ENCODE measurements around the gene MAN1A1. TPM values are rescaled to one million over a fixed set of nuclear protein-coding genes. Genes with fewer than 3 reads are reported as not detected.

The MAN1A1 gene
- polyA plus RNA-seq, 1 experiment: 27.5 TPM

DNA sequence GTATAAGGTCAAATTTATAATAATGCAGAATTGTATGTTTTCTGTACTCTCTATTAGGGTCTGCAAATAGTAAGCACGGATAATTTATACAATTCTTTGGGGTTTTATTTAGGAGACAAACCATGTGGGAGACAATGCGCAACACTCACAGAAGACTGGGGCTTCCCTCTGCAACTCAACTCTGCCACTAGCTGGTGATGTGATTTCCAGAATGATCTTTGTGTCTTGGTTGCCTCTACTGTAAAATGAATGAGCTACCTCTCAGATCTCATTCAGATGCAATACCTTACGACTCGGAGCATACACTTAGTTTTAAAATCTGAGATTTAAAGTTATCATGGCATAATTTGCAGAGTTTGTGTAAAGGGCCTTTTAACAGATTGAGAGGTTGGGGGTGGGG lies 6.4 kb downstream of the MAN1A1 start:
- H3K27me3 ChIP-seq (ENCODE audit: control insufficient read depth, insufficient read depth, low read length): no peaks in the 10 kb centered on the region
- DNase-seq (ENCODE audit: low read depth, low spot score): no peak
- H3K9me3 ChIP-seq (ENCODE audit: control insufficient read depth, insufficient read depth, low read length): no peaks in the 10 kb centered on the region
- ChIA-PET POLR2A (no interaction called here), CTCF (interaction anchor here (0.7 to 2.2 kb wide), 5 partner anchors 17 to 687 kb away, joined by 4 to 13 read pairs (median 7); no protein-coding TSS in a partner anchor)
- no peak overlapping the region for H3K27ac ChIP-seq (ENCODE audit: low read depth, low read length)
- no peak overlapping the region for H3K4me3 ChIP-seq (ENCODE audit: low read depth, low read length)
- TF ChIP-seq, protein P1, sequence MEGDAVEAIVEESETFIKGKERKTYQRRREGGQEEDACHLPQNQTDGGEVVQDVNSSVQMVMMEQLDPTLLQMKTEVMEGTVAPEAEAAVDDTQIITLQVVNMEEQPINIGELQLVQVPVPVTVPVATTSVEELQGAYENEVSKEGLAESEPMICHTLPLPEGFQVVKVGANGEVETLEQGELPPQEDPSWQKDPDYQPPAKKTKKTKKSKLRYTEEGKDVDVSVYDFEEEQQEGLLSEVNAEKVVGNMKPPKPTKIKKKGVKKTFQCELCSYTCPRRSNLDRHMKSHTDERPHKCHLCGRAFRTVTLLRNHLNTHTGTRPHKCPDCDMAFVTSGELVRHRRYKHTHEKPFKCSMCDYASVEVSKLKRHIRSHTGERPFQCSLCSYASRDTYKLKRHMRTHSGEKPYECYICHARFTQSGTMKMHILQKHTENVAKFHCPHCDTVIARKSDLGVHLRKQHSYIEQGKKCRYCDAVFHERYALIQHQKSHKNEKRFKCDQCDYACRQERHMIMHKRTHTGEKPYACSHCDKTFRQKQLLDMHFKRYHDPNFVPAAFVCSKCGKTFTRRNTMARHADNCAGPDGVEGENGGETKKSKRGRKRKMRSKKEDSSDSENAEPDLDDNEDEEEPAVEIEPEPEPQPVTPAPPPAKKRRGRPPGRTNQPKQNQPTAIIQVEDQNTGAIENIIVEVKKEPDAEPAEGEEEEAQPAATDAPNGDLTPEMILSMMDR (IDR thresholded peaks at IDR 0.05; ENCODE audit: low read depth, low read length): no peak

DNA sequence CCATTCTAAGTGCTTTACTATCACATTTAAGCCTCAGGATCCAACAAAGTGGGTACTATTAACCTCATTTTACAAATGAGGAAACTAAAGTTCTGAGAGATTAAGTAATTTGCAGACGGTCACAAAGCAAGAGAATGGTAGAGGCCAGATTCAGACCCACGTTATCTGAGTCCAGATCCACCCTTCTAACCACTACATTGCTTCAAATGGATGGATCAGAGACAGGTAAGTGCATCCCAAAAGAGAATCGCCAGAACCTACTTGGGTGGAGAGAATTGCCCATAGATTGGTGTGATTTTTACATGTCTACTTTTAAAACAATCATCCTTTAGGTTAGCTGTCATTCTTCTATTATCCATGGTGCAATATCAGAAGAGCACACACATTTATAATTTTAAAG lies 7.1 kb downstream of the MAN1A1 start:
- Histone ChIP-seq H3K27ac (ENCODE audit: low read depth, low read length) (no peak overlapping the region), H3K27me3 (ENCODE audit: control insufficient read depth, insufficient read depth, low read length) (no peaks in the 10 kb centered on the region), H3K9me3 (ENCODE audit: control insufficient read depth, insufficient read depth, low read length) (no peaks in the 10 kb centered on the region), H3K4me3 (ENCODE audit: low read depth, low read length) (no peak overlapping the region)
- ChIA-PET CTCF (interaction anchor here (0.7 kb wide), 3 partner anchors 17 to 688 kb away, joined by 6 to 13 read pairs (median 7); no protein-coding TSS in a partner anchor), POLR2A (no interaction called here)
- no peak for DNase-seq (ENCODE audit: low read depth, low spot score)
- TF ChIP-seq, protein P1 (IDR thresholded peaks at IDR 0.05; ENCODE audit: low read depth, low read length): no peak

DNA sequence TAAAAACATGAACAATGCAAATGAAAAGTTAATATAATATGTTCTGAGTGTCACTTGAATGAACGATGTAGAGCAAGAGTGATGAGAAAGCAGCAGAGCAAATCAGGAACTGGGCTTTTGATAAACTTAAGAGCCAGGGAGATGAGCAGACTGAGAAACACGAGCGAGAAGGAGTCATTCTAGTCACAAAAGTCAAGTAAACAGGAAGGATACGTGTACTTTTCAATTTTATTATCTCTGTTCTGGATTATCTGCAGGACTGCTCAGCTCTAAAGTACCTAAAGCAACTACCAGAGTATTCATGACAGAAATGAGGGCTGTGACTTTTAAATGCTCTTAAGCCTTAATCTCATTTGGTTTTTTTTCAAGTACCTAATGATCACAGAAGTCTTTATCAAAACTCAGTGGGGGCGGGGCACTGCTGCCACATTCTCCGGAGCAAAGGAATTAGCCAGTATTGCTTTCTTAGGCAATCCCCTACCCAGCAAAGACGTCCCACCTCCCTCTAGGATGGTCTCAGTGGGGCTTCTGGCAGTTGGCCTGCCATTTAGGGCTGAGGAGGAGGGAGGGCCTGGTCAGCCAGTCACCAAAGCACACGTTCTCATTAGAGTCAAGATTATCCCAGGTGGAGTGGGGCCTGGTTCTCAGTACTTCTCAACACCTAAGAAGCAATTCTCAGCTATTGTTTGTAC lies 8.6 kb downstream of the MAN1A1 start:
- H3K27ac ChIP-seq (ENCODE audit: low read depth, low read length): no peak overlapping the region
- H3K4me3 ChIP-seq (ENCODE audit: low read depth, low read length): no peak overlapping the region
- no peaks in the 10 kb centered on the region for H3K27me3 ChIP-seq (ENCODE audit: control insufficient read depth, insufficient read depth, low read length)
- DNase-seq (ENCODE audit: low read depth, low spot score): no peak
- ChIA-PET POLR2A (no interaction called here), CTCF (interaction anchor here (0.7 kb wide), 1 partner anchor 122 kb away, joined by 4 read pairs; no protein-coding TSS in a partner anchor)
- H3K9me3 ChIP-seq (ENCODE audit: control insufficient read depth, insufficient read depth, low read length): no peaks in the 10 kb centered on the region
- TF ChIP-seq, protein P1 (IDR thresholded peaks at IDR 0.05; ENCODE audit: low read depth, low read length): no peak

DNA sequence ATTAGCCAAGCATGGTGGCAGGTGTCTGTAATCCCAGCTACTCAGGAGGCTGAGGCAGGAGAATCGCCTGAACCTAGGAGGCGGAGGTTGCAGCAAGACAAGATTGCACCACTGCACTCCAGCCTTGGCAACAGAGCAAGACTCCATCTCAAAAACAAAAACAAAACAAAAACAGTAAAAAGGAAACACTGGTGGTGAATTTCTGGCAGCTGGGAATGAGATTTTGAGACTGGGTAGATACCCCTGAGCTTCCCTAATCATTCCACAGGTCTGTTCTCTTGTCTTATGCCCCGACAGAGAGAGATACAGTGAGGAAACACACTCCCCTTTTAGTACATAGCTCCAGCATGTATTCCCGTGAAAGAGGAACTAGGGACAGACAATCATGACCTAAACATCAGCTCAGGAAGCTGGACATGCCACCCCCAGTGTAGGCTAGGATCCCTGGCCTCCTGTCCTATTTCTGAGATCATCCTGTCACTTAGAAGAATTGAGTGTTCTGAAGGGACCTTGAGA lies 9.6 kb downstream of the MAN1A1 start:
- ChIA-PET CTCF (no interaction called here), POLR2A (no interaction called here)
- Histone ChIP-seq H3K4me3 (ENCODE audit: low read depth, low read length) (no peak overlapping the region), H3K9me3 (ENCODE audit: control insufficient read depth, insufficient read depth, low read length) (no peaks in the 10 kb centered on the region), H3K27me3 (ENCODE audit: control insufficient read depth, insufficient read depth, low read length) (no peaks in the 10 kb centered on the region), H3K27ac (ENCODE audit: low read depth, low read length) (no peak overlapping the region)
- TF ChIP-seq, protein P1 (IDR thresholded peaks at IDR 0.05; ENCODE audit: low read depth, low read length): no peak
- no peak for DNase-seq (ENCODE audit: low read depth, low spot score)

DNA sequence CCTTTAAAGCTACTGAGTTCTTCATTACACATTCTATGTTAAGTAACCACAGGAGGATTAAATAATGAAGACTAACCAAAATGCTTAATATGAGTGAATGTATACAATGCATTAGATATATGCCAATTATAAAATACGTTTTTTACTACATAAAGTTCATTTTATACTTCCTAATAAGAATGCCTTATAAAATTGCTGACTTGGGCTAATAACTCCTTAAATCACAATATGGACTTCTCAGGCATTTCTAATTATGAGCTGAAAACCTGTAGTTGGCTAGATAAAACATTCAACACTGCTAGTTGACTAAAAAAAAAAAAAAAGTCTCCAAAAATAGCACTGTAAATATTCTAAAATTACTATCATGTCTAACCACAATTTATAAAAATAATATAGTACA lies 11.8 kb downstream of the MAN1A1 start:
- H3K27me3 ChIP-seq (ENCODE audit: control insufficient read depth, insufficient read depth, low read length): no peaks in the 10 kb centered on the region
- no peak for DNase-seq (ENCODE audit: low read depth, low spot score)
- ChIA-PET CTCF (interaction anchor here (0.6 to 2.0 kb wide), 4 partner anchors 10 to 234 kb away, joined by 3 to 9 read pairs (median 6); no protein-coding TSS in a partner anchor), POLR2A (no interaction called here)
- TF ChIP-seq, protein P1 (IDR thresholded peaks at IDR 0.05; ENCODE audit: low read depth, low read length): no peak
- H3K9me3 ChIP-seq (ENCODE audit: control insufficient read depth, insufficient read depth, low read length): no peaks in the 10 kb centered on the region
- H3K4me3 ChIP-seq (ENCODE audit: low read depth, low read length): no peak overlapping the region
- no peak overlapping the region for H3K27ac ChIP-seq (ENCODE audit: low read depth, low read length)
